CD1c-positive myeloid dendritic cell (primary cell): ENCODE data around the gene MSANTD3.
"Not testable (repeated sequence)": the region's sequence is repeated elsewhere in the genome, so short reads cannot be mapped to it uniquely, and the experiment has no call there.

Experiments
- DNase-seq: peaks from one replicate; pipeline ENCODE4 v3.0.0-alpha.2; 2016; ENCODE audit errors: extremely low spot score

MSANTD3 gene, protein sequence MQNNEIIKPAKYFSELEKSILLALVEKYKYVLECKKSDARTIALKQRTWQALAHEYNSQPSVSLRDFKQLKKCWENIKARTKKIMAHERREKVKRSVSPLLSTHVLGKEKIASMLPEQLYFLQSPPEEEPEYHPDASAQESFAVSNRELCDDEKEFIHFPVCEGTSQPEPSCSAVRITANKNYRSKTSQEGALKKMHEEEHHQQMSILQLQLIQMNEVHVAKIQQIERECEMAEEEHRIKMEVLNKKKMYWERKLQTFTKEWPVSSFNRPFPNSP

GRCh38 chr9:100426530-100427365, at the start of gene MSANTD3:
MSANTD3 (plus strand) TSS chr9:100427143; CDS start chr9:100441939, 14,796 bp downstream.
- DNase-seq: peak; percentile 72

DNA sequence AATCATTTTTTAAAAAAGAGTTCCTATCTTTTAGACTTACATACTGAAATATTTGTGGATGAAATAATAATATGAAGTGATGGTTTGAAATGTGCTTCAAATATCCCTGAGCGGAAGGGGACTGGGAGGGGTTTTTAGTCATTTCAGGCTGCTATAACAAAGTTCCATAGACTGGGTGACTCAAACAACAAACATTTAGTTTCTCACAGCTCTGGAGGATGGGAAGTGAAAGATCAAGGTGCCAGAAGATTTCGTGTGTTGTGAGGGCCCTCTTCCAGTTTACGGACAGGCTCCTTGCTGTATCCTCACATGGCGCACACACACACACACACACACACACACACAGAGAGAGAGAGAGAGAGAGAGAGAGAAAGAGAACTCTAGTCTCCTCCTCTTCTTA, 47.1 kb upstream of the MSANTD3 start:
- DNase-seq: no peak

DNA sequence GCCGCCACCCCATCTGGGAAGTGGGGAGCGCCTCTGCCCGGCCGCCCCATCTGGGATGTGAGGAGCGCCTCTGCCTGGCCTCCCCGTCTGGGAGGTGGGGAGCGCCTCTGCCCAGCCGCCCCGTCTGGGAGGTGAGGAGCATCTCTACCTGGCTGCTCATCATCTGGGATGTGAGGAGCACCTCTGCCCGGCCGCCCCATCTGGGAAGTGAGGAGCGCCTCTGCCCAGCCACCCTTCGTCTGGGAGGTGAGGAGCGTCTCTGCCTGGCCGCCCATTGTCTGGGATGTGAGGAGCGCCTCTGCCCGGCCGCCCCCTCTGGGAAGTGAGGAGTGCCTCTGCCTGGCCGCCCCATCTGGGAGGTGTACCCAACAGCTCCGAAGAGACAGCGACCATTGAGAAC, 34.0 kb upstream of the MSANTD3 start:
- not testable (repeated sequence) for DNase-seq

GRCh38 chr9:100394032-100394695, 32.8 kb upstream of the MSANTD3 start:
- DNase-seq: no peak

DNA sequence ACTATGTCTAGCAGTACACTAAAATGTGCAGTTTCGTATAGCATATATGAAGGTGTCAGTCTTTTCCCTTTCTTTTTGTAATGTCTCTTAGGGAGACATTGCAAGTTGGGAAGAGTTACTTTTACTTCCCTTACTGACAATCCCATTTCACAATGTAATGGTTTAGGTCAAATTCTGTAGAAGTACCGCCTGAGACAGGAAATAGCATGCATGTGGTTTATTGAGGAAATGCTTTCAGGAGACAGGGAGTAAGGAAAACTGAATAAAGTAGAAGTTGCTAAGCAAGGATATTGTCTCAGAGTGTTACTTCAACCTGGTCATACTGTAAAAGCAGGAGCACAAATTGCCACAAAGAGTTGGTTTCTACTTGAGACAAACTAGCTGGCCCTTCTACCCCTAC, 32.1 kb upstream of the MSANTD3 start:
- DNase-seq: peak; percentile 65

GRCh38 chr9:100396769-100397168, 30.2 kb upstream of the MSANTD3 start:
- no peak for DNase-seq

GRCh38 chr9:100397529-100398266, 29.2 kb upstream of the MSANTD3 start:
- no peak for DNase-seq

DNA sequence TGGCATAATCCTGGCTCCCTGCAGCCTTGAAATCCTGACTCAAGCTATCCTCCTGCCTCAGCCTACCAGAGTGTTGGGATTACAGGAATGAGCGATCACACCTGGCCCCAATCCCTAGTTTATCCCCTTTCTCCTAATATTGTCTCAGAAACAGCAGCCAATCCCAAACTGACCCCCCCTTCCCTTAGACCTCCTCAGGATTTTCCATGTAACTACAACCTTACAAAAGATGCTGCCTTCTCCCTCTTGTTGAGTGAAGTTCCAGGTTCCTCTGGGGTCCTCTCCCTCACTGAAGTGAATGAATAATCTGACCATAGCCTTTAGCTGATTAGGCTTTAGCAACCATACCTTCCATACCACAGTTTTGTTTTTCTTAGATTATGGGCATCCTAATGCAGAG, 25.9 kb upstream of the MSANTD3 start:
- no peak for DNase-seq

DNA sequence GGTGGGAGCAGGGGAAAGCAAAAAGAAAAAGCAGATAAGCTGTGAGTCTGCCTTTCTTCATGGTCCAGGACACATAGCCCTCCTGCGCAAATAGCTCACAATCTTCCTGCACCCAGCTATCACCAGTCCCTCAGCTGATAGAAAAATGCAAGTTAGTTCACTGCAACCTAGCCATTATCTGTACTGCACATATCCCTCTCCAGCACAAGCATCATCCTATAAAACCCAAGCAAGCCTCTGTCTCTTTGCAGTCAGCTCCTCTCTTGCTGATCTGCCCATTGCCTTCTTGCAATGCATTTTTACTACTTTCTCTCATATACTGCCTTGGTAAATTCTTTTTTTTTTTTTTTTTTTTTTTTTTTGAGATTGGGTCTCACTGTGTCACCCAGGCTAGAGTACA, 20.0 kb upstream of the MSANTD3 start:
- no peak for DNase-seq

DNA sequence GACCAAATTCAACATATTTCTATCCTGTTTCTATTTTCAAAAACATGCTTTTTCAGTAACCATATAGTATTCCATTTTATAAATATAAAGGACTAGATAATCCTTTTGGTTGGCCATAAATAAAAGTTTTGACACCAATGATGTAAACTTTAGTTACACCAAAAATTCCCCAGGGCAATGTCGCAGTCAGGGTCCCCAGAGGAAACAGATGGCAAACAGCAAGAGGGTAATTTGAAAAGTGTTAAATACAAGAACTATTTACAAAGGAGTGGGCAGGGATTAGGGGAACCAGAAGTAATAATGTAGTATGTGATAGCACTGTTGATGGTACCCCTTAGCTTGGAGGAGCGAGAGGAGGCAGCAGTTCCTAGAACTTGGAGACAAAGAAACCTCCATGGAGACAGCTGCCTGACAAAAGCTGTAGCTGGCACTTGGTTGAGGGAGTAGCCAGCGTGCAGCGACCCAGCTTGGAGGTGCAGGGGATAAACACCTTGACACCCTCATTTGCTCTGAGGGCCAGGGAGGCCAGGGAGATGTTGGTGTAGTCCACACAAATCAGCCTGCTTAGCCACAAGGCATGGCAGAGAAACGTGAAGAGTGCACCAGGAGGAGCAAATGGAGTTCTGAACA, 18.3 kb upstream of the MSANTD3 start:
- DNase-seq: no peak

DNA sequence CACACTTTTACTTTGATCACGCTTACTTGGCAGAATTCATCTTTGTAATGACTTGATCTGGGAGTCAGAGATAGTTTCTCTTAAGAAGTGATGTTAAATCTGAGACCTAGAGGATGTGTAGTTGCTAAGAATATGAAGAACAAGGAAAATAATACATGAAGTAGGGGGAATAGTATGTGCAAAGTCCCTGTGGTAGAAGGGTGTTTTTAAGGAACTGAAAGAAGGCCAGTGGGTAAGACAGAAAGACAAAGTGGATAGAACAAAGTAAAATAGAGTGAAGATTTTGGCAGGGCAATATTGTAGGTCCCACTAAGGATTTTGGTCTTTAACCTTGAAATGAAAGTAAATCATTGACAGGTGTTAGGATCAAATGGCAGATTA, 17.8 kb upstream of the MSANTD3 start:
- no peak for DNase-seq

DNA sequence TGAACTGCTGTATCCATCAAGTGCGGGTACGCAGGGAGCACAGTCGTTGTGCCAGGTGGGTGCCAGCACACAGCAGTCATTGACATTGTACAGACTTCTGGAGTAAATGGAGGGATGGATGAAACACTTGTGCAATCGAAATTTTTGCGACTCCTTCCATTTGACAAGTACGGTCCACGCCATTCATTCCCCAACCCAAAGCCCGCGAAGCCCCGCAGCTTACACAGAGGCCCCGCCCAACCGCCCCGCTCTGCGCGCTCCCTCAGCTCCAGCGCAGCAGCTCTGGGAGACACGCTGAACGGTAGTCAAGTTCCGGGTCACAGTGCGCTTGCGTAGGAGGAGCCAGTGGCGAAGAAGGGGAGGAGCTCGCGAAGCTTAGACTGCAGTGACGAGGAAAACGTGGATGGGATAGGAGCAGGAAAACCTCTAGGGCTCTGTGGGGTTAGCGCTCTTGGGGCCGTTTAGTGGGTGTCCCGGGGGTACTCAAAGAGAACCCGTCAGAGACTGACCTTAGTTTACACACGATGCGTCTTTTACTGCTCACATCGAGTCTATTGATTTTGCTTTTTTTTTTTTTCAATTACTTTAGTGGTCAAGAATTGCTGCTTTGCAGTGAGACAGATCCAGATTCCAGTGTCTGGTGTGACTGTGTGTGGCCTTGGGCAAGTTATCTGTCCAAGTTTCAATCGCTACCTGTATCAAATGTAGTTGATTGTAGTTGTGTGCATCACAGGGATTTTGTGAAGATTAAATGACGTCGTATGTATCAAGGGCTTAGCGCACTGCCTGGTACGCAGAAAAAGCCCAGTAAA, 15.3 kb upstream of the MSANTD3 start:
- peak; percentile 95 for DNase-seq

DNA sequence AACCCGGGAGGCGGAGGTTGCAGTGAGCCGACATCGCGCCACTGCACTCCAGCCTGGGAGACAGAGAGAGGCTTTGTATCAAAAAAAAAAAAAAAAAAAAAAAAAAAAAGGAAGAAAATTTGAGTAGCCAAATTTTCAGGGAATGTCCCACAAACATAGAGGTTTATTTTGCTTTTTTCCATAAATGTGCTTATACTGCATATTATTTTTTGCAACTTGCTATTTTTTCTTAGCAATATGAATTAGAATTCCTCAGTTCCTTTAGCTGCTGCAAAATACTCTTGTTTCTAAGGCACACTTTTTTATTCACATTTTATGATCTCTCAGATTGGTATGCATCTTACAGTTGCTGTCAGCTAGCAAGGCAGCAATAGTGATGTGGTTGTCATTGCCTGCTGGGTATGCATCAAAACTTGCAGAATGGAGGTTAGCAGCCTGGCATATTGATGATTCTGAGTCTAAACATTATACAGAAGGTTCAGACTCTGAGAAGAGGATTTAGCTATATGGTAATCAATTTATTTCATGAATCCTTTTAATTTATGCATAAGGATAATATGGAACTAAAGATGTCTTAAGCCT, 13.0 kb upstream of the MSANTD3 start:
- DNase-seq: no peak

DNA sequence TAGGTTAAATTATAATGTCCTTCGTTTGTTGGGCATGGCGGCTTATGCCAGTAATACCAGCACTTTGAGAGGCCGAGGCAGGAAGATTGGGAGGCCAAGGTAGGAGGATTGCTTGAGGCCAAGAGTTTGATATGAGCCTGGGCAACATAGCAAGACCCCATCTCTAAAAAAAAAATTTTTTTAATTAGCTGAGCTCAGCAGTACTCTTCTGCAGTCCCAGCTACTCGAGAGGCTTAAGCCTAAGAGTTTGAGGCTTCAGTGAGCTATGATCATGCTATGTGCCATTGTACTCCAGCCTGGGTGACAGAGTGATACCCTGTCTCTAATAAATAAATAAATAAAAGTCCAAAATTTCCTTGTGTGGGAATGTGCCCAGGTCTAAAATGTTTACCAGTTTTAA, 9.1 kb upstream of the MSANTD3 start:
- DNase-seq: no peak

DNA sequence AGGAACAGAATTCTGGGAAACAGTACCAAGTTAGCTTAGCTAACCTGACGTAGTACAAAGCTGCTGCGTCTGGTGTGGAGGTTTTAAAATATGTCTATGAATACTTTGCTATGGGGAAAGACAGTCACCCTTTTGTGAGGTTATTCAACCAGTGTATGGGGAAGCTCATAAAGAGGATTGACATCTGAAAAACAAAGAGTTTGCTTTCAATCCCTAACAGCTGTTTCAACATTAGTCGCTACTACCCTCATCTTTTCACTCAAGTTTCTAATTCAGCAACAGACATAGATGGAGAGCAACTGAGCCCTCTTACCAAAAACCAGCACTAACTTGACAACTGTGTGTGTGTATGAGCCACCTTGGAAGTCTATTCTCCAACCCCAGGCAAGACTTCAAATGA, 7.8 kb upstream of the MSANTD3 start:
- DNase-seq: no peak

DNA sequence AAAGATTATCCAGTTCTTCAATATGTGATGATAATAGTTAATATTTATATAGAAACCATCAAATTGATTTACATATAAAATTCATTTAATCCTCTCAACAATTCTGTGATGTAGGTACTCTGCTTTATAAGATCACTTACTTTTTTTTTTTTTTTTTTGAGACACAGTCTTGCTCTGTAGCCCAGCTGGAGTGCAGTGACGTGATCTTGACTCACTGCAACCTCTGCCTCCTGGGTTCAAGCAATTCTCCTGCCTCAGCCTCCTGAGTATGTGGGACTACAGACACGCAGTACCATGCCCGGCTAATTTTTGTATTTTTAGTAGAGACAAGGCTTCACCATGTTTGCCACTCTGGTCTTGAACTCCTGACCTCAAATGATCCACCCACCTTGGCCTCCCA, 5.8 kb upstream of the MSANTD3 start:
- not testable (repeated sequence) for DNase-seq

GRCh38 chr9:100425758-100426157, 1.2 kb upstream of the MSANTD3 start:
- DNase-seq: no peak

DNA sequence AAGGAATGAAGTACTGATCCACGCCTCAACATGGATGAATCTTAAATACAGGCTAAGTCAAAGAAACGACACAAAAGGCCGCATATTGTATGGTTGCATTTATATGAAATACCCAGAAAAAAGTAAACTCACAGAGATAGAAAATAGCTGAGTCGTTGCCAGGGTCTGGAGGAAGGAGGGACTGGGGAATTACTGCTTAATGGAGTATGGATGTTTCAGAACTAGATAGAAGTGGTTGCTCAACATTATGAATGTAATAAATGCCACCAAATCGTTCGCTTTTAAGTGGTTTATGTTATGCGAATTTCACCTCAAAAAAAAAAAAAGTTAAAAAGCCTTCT, 784 bp upstream of the MSANTD3 start:
- DNase-seq: no peak

GRCh38 chr9:100427366-100428263, 672 bp downstream of the MSANTD3 start:
- DNase-seq: peak; percentile 7
